MM.1S (cell line): Measurements from ENCODE around the gene INS.

Source experiments
- CTCF ChIP-seq: fragments of 300-600 bp; sonication (generic); IDR thresholded peaks from 2 replicates; pipeline ENCODE4 v1.5.1; 2016; ENCODE audit warnings: antibody characterized with exemption, low read length, mixed read lengths
- EZH2 ChIP-seq: fragments of 300-600 bp; sonication (generic); optimal IDR thresholded peaks from 2 replicates; pipeline ENCODE3; 2017; ENCODE audit warnings: low read depth, mild to moderate bottlenecking, antibody characterized with exemption, low read length, mixed read lengths

GRCh38 chr11:2140411-2141400 is 20.3 kb downstream of the INS start:
- TF ChIP-seq CTCF = no peak
- no peak for TF ChIP-seq EZH2
